ENCODE measurements around the gene NAT10. TPM values are rescaled to one million over a fixed set of nuclear protein-coding genes. Genes with fewer than 3 reads are reported as not detected.

Gene NAT10
- total and polyA plus RNA-seq, 3 experiments from 2014 or later, result 40.1 to 148 (median 143) TPM

DNA sequence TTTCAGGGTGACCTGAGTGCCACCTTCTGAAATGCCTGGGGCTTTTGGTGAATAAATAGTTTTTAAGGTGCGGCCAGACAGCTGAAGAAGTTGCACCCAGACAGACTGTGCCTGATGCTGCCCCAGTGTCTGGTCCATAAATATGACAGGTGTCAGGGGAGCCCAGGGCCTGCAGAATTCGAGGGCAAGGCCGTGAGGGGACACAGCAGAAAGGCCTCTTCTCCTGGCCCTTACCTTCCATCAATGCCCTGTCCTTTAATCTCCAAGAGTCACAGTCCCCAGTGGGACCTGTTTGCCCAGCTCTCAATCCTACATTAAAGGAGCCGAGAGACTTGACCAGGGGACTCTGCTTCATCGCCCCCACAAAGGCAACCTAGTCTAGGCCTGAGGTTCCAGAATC lies 45.7 kb downstream of the NAT10 start:
- H3K9me3 ChIP-seq (ENCODE audit: low read length), result no peaks in the 10 kb centered on the region
- no peaks in the 10 kb centered on the region for H3K27me3 Mint-ChIP-seq
- H3K4me3 ChIP-seq (ENCODE audit: low read length), result no peak overlapping the region
- no peaks in the 10 kb centered on the region for H3K9me3 Mint-ChIP-seq
- ChIA-PET CTCF (interaction anchor here (2.9 kb wide), 1 partner anchor 23 kb away, joined by 11 read pairs; no protein-coding TSS in a partner anchor), POLR2A (no interaction called here)
- H3K27me3 ChIP-seq (ENCODE audit: insufficient read depth, low read length, poor library complexity, severe bottlenecking), result no peaks in the 10 kb centered on the region
- H3K36me3 Mint-ChIP-seq, result peaks cover under 1 to 54% (median 10%) of the 10 kb centered on the region in 3 donors
- peaks cover 24% of the 10 kb centered on the region for H3K36me3 ChIP-seq (ENCODE audit: insufficient read depth, low read length)
- H3K27ac ChIP-seq (ENCODE audit: low read depth, low read length), result no peak overlapping the region
- no peak overlapping the region for H3K4me3 Mint-ChIP-seq
- no peaks in the 10 kb centered on the region for H3K4me1 ChIP-seq (ENCODE audit: insufficient read depth, low read length)
- H3K27ac Mint-ChIP-seq, result no peak overlapping the region
- H3K4me1 Mint-ChIP-seq, result peaks cover 0 to 3% (median 0%) of the 10 kb centered on the region in 3 donors
- peak in 1 of 5 donors; percentile 33 for DNase-seq

DNA sequence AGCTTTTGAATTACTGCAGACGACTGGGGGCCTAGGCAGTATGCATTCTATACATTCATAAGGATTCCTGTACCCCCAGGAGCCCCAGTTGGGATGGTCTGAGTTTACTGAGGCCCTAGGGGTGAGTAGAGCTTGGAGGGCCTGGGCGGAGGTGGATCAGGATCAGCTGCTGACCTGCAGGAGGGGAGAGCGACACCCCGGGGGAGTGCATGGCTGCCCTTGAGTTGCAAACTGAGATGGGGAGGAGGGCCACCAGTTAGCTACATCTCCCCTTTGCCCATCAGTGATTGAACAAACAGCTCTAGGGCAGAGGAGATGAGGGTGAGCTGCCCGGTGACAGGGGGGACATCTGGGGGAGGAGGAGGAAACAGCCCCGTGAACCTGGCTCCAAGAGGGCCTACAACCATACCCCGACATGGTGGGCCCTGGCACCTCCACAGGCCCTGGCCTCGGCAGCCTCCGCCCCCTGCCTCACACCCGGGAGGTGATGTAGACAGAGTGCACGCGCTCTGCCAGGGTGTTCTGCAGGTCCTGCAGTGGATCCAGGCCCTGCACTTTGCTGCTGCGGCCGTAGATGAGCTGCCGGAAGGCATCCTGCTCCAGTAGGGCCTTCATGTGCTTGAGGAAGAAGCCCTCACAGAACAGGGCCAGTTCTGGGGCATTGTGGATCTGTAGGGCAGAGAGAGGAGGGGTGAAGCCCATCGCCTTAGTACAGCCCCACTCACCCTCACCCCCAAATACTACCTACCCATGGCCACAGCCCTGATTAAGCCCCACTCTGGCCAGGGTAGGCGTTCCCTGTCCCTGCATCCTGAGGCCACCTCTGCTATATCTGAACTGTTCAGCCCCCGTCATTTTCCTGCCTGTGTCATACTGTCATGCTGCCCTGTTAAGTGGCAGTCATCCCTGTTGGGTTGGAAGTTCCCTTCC lies 46.8 kb downstream of the NAT10 start:
- Mint-ChIP-seq H3K36me3 (peaks cover 0 to 44% (median 6%) of the 10 kb centered on the region in 3 donors), H3K4me3 (no peak overlapping the region), H3K27ac (peak overlapping the region in 1 of 8 donors; percentile 35), H3K9me3 (no peaks in the 10 kb centered on the region), H3K4me1 (peaks cover 0 to 3% (median 0%) of the 10 kb centered on the region in 3 donors), H3K27me3 (no peaks in the 10 kb centered on the region)
- Histone ChIP-seq H3K27me3 (ENCODE audit: insufficient read depth, low read length, poor library complexity, severe bottlenecking) (no peaks in the 10 kb centered on the region), H3K4me1 (ENCODE audit: insufficient read depth, low read length) (no peaks in the 10 kb centered on the region), H3K9me3 (ENCODE audit: low read length) (no peaks in the 10 kb centered on the region), H3K27ac (ENCODE audit: low read depth, low read length) (no peak overlapping the region), H3K36me3 (ENCODE audit: insufficient read depth, low read length) (peaks cover 15% of the 10 kb centered on the region), H3K4me3 (ENCODE audit: low read length) (no peak overlapping the region)
- ChIA-PET CTCF (interaction anchor here (2.9 kb wide), 1 partner anchor 22 kb away, joined by 11 read pairs; no protein-coding TSS in a partner anchor), POLR2A (no interaction called here)
- DNase-seq, result peak in 1 of 5 donors; percentile 41

DNA sequence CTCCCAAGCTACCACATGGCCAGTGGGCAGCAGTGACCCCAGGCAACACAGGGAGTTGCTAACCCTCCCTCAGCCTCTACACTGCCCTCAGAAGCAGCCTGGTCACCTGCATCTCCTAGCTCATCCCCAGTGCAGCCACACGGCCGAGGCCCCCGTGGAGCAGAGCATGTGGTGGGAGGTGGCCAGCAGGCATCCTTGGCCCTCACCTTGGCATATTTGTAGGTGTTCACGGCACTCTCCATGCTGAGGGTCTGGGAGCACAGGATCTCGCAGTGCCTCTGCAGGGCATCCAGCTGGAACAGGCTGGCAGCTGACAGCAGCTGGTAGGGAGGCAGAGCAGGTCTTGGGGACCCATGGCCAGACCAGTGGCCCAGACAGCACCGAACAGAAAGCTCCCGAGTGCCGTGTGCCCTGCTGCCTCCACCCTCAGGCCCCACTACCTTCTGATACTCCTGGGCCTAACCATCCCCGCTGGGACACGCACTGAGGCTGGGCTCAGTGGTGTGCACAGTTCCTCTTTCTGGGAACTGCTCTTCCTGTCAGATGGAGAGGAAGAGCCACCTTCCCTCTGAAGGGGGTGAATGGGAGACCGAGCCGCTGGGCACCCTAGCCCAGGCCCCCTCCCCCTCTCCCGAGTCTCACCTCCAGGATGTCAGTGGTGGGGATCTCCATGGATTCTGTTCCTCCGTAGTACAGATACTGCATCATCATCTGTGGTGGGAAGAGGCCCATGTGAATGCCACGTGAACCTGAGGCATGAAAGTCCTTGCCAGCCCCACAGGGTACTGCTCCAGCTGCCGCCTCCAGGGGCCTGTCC lies 48.8 kb downstream of the NAT10 start:
- CTCF ChIA-PET, result interaction anchor here (1.6 kb wide), 1 partner anchor 20 kb away, joined by 8 read pairs; no protein-coding TSS in a partner anchor
- Mint-ChIP-seq H3K9me3 (no peaks in the 10 kb centered on the region), H3K27me3 (no peaks in the 10 kb centered on the region), H3K36me3 (peaks cover 0 to 24% (median 2%) of the 10 kb centered on the region in 3 donors), H3K27ac (peak overlapping the region in 4 of 8 donors; percentile 23 to 78 (median 54)), H3K4me3 (no peak overlapping the region), H3K4me1 (peaks cover 3 to 20% (median 5%) of the 10 kb centered on the region in 3 donors)
- Histone ChIP-seq H3K36me3 (ENCODE audit: insufficient read depth, low read length) (no peaks in the 10 kb centered on the region), H3K9me3 (ENCODE audit: low read length) (no peaks in the 10 kb centered on the region), H3K4me3 (ENCODE audit: low read length) (no peak overlapping the region), H3K27ac (ENCODE audit: low read depth, low read length) (no peak overlapping the region), H3K4me1 (ENCODE audit: insufficient read depth, low read length) (no peaks in the 10 kb centered on the region), H3K27me3 (ENCODE audit: insufficient read depth, low read length, poor library complexity, severe bottlenecking) (no peaks in the 10 kb centered on the region)
- DNase-seq, result peak in 1 of 5 donors; percentile 28
- POLR2A ChIA-PET, result no interaction called here

DNA sequence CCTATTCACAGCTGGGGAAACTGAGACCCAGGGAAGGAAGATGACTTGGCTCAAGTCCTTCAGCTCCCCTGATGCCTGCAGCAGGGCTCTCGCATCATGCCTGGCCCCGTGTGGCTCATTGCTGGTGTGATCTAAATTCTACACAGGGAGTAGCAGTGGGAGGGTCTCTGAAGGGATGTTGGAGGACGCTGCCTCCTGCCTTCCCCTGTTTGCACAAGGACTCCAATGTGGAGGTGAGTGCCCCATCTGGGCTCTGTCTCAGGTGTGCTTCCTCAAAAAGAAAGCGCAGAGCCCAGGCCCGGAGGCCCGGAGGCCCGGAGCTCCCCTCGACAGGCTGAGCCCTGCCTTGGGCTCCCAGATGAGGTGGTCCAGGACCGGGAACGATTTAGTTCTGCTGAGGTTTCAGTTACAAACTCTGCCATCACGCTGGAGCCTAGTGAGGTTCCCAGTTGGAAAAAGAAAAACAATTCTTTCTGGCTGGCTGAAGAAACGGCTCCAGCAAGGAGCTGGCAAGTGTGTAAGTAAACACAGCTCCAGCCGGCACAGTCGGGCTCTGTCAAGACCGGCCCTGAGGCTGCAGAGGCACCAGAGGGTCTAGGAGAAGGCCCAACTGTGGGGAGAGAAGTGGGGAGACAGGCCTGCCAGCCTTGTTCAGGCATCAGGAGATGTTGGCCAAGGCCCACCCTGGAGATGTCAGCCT lies 49.8 kb downstream of the NAT10 start:
- Histone ChIP-seq H3K27me3 (ENCODE audit: insufficient read depth, low read length, poor library complexity, severe bottlenecking) (no peaks in the 10 kb centered on the region), H3K4me3 (ENCODE audit: low read length) (no peak overlapping the region), H3K36me3 (ENCODE audit: insufficient read depth, low read length) (no peaks in the 10 kb centered on the region), H3K27ac (ENCODE audit: low read depth, low read length) (no peak overlapping the region), H3K4me1 (ENCODE audit: insufficient read depth, low read length) (no peaks in the 10 kb centered on the region), H3K9me3 (ENCODE audit: low read length) (no peaks in the 10 kb centered on the region)
- ChIA-PET CTCF (interaction anchor here (1.4 kb wide), 1 partner anchor 19 kb away, joined by 3 read pairs; no protein-coding TSS in a partner anchor), POLR2A (no interaction called here)
- peak in 1 of 5 donors; percentile 35 for DNase-seq
- Mint-ChIP-seq H3K36me3 (peaks cover 0 to 21% (median 2%) of the 10 kb centered on the region in 3 donors), H3K4me3 (no peak overlapping the region), H3K9me3 (no peaks in the 10 kb centered on the region), H3K27ac (no peak overlapping the region), H3K27me3 (no peaks in the 10 kb centered on the region), H3K4me1 (peaks cover 5 to 20% (median 8%) of the 10 kb centered on the region in 3 donors)

DNA sequence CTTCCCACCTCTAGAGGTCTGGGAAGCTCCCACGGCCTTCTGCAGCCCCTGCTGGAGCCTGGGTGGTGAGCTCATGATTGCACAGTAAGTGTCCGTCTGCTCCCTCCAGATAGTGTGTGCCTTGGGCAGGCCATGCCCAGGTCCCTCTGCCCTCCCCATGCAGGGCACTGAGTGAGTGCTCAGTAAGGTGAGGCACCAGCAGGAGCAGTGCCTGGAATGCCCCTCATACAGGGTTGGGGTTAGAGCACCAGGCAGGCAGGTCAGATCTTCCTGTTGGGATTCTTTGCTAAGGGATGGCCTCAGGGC lies 50.3 kb downstream of the NAT10 start:
- ChIA-PET POLR2A (no interaction called here), CTCF (interaction anchor here (1.4 kb wide), 1 partner anchor 19 kb away, joined by 3 read pairs; no protein-coding TSS in a partner anchor)
- Mint-ChIP-seq H3K27me3 (no peaks in the 10 kb centered on the region), H3K27ac (peak overlapping the region in 3 of 8 donors; percentile 23 to 38 (median 33)), H3K36me3 (peaks cover 0 to 17% (median 2%) of the 10 kb centered on the region in 3 donors), H3K4me1 (peaks cover 5 to 20% (median 8%) of the 10 kb centered on the region in 3 donors), H3K9me3 (no peaks in the 10 kb centered on the region), H3K4me3 (no peak overlapping the region)
- no peaks in the 10 kb centered on the region for H3K9me3 ChIP-seq (ENCODE audit: low read length)
- no peaks in the 10 kb centered on the region for H3K36me3 ChIP-seq (ENCODE audit: insufficient read depth, low read length)
- H3K4me1 ChIP-seq (ENCODE audit: insufficient read depth, low read length), result no peaks in the 10 kb centered on the region
- no peak overlapping the region for H3K4me3 ChIP-seq (ENCODE audit: low read length)
- H3K27me3 ChIP-seq (ENCODE audit: insufficient read depth, low read length, poor library complexity, severe bottlenecking), result no peaks in the 10 kb centered on the region
- no peak overlapping the region for H3K27ac ChIP-seq (ENCODE audit: low read depth, low read length)
- no peak for DNase-seq

DNA sequence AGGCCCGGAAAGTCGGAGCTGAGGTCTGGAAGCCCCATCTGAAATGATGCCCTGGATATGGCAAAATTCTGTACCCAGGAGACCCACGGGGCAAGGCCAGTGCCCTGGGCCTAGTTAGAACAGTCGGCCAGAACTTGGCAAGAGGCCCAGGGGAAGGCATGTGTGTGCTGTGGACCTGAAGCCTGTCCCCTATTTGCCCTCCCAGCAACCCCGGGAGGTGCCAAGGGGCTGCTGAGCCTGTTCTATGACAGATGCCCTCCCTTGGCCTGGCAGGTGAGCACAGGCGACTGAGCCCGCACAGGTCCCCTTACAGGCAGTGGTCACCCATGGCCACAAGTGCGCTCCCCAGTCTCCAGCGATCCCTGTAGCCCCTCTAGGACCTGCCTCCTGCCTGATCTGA lies 51.7 kb downstream of the NAT10 start:
- Mint-ChIP-seq H3K27me3 (no peaks in the 10 kb centered on the region), H3K9me3 (no peaks in the 10 kb centered on the region), H3K36me3 (peaks cover 0 to 12% (median 2%) of the 10 kb centered on the region in 3 donors), H3K27ac (peak overlapping the region in 2 of 8 donors; percentile 27), H3K4me3 (no peak overlapping the region), H3K4me1 (peaks cover 7 to 29% (median 8%) of the 10 kb centered on the region in 3 donors)
- Histone ChIP-seq H3K4me1 (ENCODE audit: insufficient read depth, low read length) (peaks cover 5% of the 10 kb centered on the region), H3K27me3 (ENCODE audit: insufficient read depth, low read length, poor library complexity, severe bottlenecking) (no peaks in the 10 kb centered on the region), H3K9me3 (ENCODE audit: low read length) (no peaks in the 10 kb centered on the region), H3K36me3 (ENCODE audit: insufficient read depth, low read length) (no peaks in the 10 kb centered on the region), H3K4me3 (ENCODE audit: low read length) (no peak overlapping the region), H3K27ac (ENCODE audit: low read depth, low read length) (no peak overlapping the region)
- peak in 1 of 5 donors; percentile 39 for DNase-seq
- CTCF ChIA-PET, result no interaction called here
- POLR2A ChIA-PET, result no interaction called here

DNA sequence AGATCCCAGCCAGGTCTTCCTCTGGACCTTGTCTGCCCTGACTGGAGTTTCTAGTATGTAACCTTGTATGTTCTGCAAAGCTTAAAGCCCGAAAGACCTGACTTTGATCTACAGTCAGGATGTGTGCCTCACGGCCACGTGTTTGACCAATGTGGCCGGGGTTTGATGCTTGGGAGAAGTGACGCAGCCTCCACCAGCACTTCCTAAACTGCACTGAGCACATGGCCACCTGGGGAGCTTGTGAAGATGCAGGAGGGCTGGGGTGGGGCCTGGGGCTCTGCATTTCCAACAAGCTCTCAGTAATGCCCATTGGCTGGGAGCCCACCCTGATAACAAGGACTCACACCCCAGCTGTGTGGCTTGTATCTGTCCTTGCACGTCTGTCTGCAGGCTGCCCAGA lies 53.2 kb downstream of the NAT10 start:
- Histone ChIP-seq H3K9me3 (ENCODE audit: low read length) (no peaks in the 10 kb centered on the region), H3K4me1 (ENCODE audit: insufficient read depth, low read length) (peaks cover 5% of the 10 kb centered on the region), H3K27ac (ENCODE audit: low read depth, low read length) (no peak overlapping the region), H3K4me3 (ENCODE audit: low read length) (no peak overlapping the region), H3K36me3 (ENCODE audit: insufficient read depth, low read length) (no peaks in the 10 kb centered on the region), H3K27me3 (ENCODE audit: insufficient read depth, low read length, poor library complexity, severe bottlenecking) (no peaks in the 10 kb centered on the region)
- Mint-ChIP-seq H3K9me3 (no peaks in the 10 kb centered on the region), H3K4me3 (no peak overlapping the region), H3K27ac (peak overlapping the region in 4 of 8 donors; percentile 14 to 42 (median 27)), H3K27me3 (no peaks in the 10 kb centered on the region), H3K4me1 (peaks cover 7 to 26% (median 8%) of the 10 kb centered on the region in 3 donors), H3K36me3 (peaks cover 0 to 4% (median 0%) of the 10 kb centered on the region in 3 donors)
- ChIA-PET POLR2A (no interaction called here), CTCF (interaction anchor here (0.9 to 1.3 kb wide), 3 partner anchors 10 to 162 kb away, joined by 3 to 5 read pairs (median 3); no protein-coding TSS in a partner anchor)
- peak in 1 of 5 donors; percentile 5 for DNase-seq
